ENCODE results near the gene UMODL1.

UMODL1 gene

GRCh38 chr21:42149656-42150473 is 78.7 kb downstream of the UMODL1 start:
- DNase-seq (ENCODE audit: low spot score) = no peak

DNA sequence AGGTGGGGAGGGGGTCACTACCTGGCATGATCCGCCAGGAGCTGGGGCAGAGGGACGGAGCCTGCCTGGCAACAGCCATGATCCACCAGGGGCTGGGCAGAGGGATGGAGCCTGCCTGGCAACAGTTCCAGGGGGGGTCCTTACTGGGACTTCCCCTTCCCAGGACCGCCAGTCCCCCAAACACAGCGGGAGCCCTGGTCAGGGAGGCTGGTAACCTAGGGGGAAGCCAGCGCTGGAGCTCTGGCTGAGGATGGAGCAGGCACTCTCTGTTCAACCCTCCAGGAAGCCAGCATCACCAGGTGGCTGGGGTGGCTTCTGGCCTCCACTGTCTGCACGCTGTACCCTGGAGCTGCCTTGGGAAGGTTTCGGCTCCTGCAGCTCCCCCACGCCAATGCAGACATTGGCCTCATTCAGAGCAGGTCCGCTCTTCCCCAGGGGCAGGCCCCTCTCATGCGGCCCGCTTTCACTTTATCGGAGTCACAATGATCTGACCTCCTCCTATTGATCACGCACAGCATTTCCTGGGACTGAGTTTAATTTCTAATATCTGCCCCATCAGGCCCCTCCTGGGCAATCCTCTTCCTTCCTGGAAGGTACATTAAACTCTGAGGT is 79.5 kb downstream of the UMODL1 start:
- DNase-seq (ENCODE audit: low spot score) = no peak

DNA sequence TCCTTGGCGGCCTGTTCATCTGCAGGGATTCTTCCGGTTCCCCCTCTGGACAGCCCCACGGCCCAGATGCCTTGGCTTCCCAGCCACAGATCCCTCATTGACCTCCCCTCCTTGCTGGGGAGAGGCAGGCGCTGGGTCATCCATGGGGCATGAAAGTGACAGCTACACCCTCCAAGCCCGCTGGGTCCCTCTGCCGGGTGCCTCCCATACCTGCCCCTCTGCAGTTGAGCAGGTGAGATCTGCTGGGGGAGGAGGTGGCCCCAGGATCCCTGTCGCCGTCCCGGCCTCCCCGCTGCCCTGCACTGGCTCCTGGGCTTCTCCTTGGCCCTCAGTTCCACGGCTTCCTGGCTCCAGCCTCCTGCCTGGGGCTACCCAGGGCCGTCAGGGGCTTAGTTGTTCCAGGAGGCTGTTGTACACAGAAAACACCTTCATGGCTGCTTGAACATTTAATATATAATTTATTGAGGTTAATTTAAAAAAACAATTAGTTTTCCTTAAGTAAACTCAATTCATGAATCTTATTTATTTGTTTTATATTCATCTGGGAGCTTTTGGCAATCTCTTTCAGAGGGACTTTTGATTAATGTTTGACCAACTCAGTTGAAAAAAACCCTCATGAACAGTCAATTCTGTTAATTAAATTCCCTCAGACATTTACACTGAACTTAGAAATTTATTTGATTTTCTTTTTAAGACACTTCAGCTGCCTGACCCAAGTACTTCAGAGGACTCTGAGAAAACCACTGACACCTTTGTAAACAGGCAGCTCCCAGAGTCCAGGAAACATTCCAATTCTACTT is 80.2 kb downstream of the UMODL1 start:
- DNase-seq (ENCODE audit: low spot score) = no peak

GRCh38 chr21:42151948-42152220 is 80.8 kb downstream of the UMODL1 start:
- DNase-seq (ENCODE audit: low spot score) = no peak

DNA sequence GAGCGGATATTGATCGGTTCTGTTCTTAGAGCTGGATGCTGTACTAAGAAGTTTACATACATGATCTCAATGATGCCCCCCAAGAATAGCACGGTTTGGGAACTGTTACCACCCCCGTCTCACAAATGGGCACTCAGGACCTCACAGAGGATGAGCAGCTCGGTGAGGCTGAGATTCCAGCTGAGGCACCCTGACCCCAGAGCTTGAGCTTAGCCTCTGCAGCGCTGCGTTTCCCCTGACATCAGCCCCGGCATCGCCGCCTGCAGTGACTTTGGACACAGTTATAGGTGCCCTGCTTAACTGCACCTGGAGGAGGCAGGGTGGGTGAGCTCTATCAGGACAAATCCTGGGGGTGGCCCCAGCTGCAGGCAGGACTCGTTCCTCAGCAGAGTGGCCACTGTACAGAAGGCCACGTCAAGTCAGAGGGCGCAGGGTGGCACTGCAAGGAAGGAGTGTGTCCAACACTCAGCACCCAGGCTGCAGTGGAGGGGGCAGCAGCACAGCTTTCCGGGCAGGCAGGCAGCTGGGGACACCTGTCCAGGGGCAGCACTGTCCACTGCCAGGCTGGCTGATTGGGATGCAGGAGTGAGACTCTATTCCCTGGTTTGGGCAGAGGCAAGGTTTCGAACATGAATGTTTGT is 82.0 kb downstream of the UMODL1 start:
- no peak for DNase-seq (ENCODE audit: low spot score)

DNA sequence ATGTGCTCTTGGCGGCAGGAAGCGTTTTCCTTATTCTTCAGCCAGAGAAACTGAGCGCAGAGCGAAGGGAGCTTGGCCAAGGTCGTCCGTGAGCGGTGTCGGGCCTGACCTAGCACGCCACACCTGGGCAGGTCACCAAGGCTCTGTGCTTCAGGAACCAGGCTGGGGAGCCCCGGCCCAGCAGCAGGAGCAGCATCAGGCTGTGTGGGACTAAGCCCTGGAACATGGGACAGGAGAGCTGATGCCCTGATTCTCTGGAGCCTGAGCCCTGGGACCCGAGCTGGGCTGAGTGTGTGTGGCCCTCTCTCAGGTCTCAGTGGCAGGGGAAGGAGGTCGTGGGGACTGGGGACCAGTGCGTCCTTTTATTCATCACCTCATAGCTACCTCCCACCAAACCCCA is 82.6 kb downstream of the UMODL1 start:
- DNase-seq (ENCODE audit: low spot score) = no peak

DNA sequence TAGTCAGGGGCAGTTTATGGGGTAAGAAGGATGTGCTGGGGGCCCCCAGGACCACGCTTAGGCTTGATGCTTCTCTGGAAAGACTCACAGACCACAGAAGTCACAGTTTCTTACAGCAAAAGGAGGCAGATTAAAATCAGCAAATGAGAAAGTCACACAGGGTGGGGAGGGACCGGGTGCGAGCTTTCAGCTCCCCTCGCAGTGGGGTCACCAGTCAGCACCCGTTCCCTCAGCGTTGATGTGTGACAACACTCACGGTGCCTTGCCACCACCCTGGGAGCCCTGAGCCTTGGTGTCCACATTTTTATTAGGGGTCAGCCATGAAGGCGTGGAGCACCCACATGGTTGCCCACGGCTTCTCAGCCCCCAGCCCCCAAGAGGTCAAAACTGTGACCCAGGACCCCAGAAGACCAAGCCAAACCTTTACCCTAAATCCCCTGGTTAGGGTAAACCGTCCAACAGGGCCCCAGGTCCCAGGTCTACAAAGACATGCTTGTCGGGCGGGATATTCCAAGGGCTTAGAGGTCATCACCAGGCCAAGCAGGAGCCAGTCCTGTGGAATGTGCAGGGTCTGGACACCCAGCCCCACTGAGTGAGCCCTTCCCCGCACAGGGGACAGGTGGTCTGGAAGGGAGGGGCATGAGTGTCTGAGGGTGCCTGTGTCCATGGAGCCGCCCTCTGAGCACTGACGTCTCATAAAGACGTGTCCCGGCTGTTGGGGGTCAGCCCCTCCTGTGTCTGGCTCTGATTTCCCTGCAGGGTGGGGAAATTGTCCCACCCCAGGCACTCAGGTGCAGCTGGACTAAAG is 83.3 kb downstream of the UMODL1 start:
- DNase-seq (ENCODE audit: low spot score) = no peak

DNA sequence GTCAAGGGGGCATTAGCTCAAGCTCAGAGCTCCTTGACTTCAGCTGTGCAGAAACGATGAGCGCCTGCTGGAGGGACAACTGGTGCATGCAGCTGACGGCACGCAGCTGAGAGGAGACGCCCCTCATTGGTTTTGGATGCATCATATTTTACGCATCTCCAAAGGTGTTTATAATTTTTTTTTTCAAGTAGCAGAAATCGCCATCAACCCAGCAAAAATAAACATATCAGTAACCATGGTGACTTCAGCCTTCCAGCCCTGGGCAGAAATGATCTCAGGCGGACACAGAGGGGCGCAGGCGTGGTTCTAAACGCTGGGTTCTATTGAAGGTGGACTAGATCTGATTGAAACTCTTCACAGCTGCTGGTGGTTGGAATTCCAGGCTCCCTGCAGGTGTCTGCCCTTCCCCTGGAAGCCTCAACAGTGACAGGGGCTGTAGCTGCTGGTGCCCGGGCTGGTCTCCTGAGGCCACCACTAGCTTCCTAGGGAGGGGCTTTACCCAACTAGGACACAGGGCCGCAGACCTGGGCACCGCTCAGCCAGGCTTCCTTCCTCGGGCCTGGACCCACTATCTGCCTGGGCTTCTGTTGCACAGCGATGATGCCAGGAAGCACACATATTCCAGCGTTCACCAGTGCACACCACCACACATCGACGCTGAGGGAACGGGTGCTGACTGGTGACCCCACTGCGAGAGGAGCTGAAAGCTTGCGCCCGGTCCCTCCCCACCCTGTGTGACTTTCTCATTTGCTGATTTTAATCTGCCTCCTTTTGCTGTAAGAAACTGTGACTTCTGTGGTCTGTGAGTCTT is 84.1 kb downstream of the UMODL1 start:
- DNase-seq (ENCODE audit: low spot score) = no peak

GRCh38 chr21:42156690-42157605 is 85.8 kb downstream of the UMODL1 start:
- no peak for DNase-seq (ENCODE audit: low spot score)

GRCh38 chr21:42157606-42158310 is 86.6 kb downstream of the UMODL1 start:
- no peak for DNase-seq (ENCODE audit: low spot score)

- no peak for DNase-seq (ENCODE audit: low spot score)
Observed at GRCh38 chr21:42158846-42159245, 87.7 kb downstream of the UMODL1 start.

GRCh38 chr21:42159560-42160110 is 88.5 kb downstream of the UMODL1 start:
- DNase-seq (ENCODE audit: low spot score) = no peak

GRCh38 chr21:42160111-42160721 is 89.1 kb downstream of the UMODL1 start:
- no peak for DNase-seq (ENCODE audit: low spot score)

GRCh38 chr21:42160765-42161164 is 89.6 kb downstream of the UMODL1 start:
- DNase-seq (ENCODE audit: low spot score) = no peak

- DNase-seq (ENCODE audit: low spot score) = no peak
Observed at GRCh38 chr21:42161401-42161955, 90.4 kb downstream of the UMODL1 start.

GRCh38 chr21:42161956-42162681 is 91.0 kb downstream of the UMODL1 start:
- DNase-seq (ENCODE audit: low spot score) = no peak

- DNase-seq (ENCODE audit: low spot score) = peak; percentile 52
Observed at GRCh38 chr21:42162831-42163510, 91.9 kb downstream of the UMODL1 start.
